Activated CD4-positive, alpha-beta T cell treated with anti-CD3 and anti-CD28 coated beads for 24 hours (primary cell): ENCODE measurements around the gene CXXC5.

Experiments used
- DNase-seq, 2 donors: peaks; one replicate each; pipeline ENCODE4 v3.0.0-alpha.2; 2020; ENCODE audit warnings: low read depth in 2 of 2

CXXC5 gene

GRCh38 chr5:139651043-139651834, 3.1 kb downstream of the CXXC5 start:
- DNase-seq: no peak

GRCh38 chr5:139651853-139652787, 4.0 kb downstream of the CXXC5 start:
- DNase-seq: no peak

- DNase-seq: no peak
These were observed 4.7 kb downstream of the CXXC5 start for GRCh38 chr5:139652788-139653241.

- no peak for DNase-seq
These were observed 5.5 kb downstream of the CXXC5 start for GRCh38 chr5:139653616-139654015.

GRCh38 chr5:139654464-139654863, 6.3 kb downstream of the CXXC5 start:
- DNase-seq: no peak

- no peak for DNase-seq
These were observed 6.8 kb downstream of the CXXC5 start for GRCh38 chr5:139654871-139655491.

GRCh38 chr5:139655727-139656271, 7.7 kb downstream of the CXXC5 start:
- DNase-seq: no peak

GRCh38 chr5:139657363-139658321, 9.5 kb downstream of the CXXC5 start:
- DNase-seq: no peak

GRCh38 chr5:139658501-139658927, 10.4 kb downstream of the CXXC5 start:
- DNase-seq: no peak

GRCh38 chr5:139658928-139659667, 10.9 kb downstream of the CXXC5 start:
- DNase-seq: no peak

- no peak for DNase-seq
These were observed 11.5 kb downstream of the CXXC5 start for GRCh38 chr5:139659695-139660101.

GRCh38 chr5:139660105-139660922, 12.2 kb downstream of the CXXC5 start:
- DNase-seq: no peak

- no peak for DNase-seq
These were observed 13.0 kb downstream of the CXXC5 start for GRCh38 chr5:139660923-139661814.

GRCh38 chr5:139662617-139663016, 14.5 kb downstream of the CXXC5 start:
- DNase-seq: no peak

GRCh38 chr5:139663207-139664085, 15.3 kb downstream of the CXXC5 start:
- DNase-seq: no peak

GRCh38 chr5:139664086-139664693, 16.0 kb downstream of the CXXC5 start:
- no peak for DNase-seq
